HG03064 (cell line): Measurements from ENCODE around the gene MTHFS.
"Not testable (repeated sequence)": the region's sequence is repeated elsewhere in the genome, so short reads cannot be mapped to it uniquely, and the experiment has no call there.

Source experiments
- ATAC-seq: cut with Tn5 transposase; IDR thresholded peaks from one replicate; pipeline ENCODE4 v1.9.1; 2021; ENCODE audit warnings: low read depth; ENCODE audit not compliant: unreplicated experiment

The MTHFS gene

DNA sequence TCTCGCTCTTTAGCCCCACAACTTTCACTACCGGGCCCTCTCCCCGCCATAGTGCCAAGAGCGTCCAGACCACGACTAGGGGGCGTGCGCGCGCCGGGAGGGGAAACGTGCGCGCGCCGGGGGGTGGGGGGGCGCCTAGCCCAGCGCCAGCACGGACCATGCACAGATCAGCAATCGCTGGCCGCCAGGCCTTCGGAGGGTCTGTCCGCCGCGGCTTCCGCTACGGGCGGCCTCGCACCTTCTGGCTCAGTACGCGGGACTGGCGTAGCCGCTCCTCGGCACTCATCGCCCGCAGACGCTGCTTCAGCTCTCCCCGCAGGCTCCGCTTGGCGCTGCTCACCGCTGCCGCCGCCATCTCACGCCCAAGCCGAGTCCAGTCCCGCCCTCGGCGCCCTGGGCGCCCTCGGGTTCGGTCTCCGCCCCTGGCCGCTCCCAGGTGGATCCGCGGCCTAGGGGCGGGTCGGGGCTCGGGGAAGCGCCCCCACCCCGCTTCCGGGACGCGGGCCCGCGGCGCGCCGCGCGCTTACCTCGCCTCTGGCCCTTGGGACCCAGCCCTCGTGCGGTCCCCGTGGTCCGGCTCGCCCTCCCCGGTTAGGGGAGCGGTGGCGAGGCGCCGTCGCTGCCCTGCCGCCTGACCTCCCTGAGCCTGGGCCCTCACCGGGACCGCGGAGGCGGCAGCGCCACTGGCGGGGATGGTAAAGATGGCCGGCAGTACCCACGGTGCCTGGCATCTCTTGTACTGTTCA, at the start of gene MTHFS:
Gene MTHFS (minus strand): TSS at position 381 of the 746 bp plus-strand sequence. CDS start 26 bp downstream, at position 355.
- ATAC-seq = peak; percentile 75

GRCh38 chr15:79944622-79945021, 47.8 kb upstream of the MTHFS start:
- no peak for ATAC-seq

DNA sequence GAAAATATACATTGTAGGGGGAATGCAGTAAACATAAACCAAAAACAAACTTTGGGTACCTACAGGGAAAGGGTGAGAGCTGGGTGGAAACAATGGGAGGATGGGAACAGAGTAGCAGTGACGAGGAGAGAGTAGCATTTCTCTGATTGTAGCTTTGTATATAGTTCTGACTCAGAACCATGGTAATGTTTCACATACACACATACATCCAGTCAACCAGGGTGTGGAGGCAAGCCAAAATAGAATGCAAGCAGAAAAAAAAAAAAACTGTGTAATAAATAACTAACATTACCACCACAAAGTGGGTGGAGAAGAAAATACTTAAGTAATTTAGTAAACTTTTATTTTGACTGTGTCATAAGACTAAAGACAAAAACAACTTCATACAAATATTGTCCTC, 47.0 kb upstream of the MTHFS start:
- ATAC-seq = no peak

- ATAC-seq = no peak
Observed at GRCh38 chr15:79942741-79943481, 46.1 kb upstream of the MTHFS start.

- ATAC-seq = no peak
Observed at GRCh38 chr15:79939399-79939798, 42.6 kb upstream of the MTHFS start.

GRCh38 chr15:79938143-79938542, 41.3 kb upstream of the MTHFS start:
- no peak for ATAC-seq

- not testable (repeated sequence) for ATAC-seq
Observed at GRCh38 chr15:79935556-79936201, 38.9 kb upstream of the MTHFS start.

DNA sequence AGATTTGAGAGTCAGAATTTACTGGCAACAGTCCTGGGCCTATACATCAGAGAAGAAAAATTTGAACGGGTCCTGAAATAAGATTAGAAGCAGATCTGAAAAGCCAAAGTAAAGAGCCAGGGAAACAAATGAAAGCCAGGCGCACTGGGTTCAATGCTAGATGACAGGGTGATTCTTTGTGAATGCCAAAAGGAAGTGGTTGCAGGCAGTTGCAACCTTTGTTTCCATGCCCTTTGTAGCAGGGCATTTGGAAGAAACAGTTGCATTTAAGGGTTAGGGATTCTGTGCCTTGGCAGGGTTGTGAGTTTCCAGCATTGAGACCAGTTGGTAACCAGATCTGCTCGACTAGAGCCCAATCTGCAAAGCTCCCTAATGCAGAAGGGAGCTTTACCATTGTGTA, 36.4 kb upstream of the MTHFS start:
- ATAC-seq = no peak

DNA sequence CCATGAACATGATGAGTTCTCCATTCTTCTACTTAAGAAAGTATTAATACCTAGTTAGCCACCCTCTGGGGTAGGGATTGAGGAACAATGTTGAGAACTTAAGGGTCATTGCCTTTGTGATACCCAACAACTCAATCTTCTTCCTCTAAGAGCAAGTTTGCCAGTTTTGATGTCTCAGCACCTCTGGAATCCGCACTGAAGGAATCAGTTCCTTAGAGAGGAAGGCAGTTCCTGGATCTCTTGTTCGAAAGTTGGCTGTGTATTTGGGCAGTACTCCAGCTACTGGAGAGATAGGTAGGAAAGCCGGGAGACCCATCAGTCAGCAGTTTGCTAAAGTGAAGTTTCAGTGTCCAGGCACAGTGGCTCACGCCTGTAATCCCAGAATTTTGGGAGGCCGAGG, 35.6 kb upstream of the MTHFS start:
- no peak for ATAC-seq

DNA sequence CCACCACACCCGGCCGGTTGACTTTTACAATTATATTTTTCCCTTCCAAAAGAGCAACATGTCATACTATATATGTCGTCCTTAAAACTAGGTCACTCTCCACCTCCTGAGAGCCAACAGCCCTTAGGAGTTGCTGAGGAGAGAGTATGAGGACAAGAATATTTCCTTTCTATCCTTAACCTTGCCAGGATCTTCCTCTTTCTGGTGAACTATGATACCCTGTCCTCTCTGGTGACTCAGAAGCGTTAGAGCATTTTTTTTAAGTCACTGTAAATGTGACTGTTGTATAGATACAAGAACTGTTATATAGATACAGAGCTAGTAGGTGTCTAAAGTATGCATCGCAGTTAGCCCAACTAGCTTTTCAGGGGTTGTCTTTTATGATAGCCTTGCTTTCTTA, 33.7 kb upstream of the MTHFS start:
- no peak for ATAC-seq

DNA sequence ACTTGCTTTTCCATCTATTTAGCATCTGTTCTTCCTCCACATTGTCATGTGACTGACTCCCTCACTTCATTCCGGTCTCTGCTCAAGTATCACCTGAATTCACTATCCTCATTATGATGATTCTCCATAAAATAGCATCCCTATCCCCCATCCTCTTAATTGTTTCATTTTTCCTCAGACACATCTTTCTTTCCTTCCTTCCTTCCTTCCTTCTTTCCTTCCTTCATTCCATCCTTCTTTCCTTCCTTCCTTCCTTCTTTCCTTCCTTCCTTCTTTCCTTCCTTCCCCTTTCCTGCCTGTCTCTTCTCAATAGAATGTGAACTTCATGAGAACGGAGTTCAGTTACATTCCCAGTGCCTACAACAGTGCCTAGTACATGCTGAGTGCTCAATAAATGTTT, 32.6 kb upstream of the MTHFS start:
- ATAC-seq = no peak

DNA sequence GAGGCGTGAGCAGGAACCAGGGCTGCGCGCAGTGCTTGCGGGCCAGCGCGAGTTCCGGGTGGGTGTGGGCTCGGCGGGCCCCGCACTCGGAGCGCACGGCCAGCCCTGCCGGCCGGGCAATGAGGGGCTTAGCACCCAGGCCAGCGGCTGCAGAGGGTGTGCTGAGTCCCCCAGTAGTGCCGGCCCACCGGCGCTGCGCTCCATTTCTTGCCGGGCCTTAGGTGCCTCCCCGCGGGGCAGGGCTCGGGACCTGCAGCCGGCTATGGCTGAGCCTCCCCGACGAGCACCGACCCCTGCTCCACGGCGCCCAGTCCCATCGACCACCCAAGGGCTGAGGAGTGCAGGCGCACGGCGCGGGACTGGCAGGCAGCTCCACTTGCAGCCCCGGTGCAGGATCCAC, 29.3 kb upstream of the MTHFS start:
- not testable (repeated sequence) for ATAC-seq

DNA sequence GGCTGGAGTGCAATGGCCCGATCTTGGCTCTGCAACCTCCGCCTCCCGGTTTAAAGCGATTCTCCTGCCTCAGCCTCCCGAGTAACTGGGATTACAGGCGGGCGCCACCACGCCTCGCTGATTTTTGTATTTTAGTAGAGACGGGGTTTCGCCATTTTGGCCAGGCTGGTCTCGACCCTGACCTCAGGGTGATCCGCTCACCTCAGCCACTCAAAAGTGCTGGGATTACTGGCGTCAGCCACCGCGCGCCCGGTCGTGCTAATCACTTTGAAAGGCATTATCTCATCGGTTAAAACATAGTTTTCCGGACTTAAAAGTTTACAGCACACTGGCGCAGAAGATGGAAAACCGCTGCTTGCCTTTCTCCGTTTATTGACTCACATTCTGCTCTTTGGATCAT, 27.6 kb upstream of the MTHFS start:
- ATAC-seq = no peak

DNA sequence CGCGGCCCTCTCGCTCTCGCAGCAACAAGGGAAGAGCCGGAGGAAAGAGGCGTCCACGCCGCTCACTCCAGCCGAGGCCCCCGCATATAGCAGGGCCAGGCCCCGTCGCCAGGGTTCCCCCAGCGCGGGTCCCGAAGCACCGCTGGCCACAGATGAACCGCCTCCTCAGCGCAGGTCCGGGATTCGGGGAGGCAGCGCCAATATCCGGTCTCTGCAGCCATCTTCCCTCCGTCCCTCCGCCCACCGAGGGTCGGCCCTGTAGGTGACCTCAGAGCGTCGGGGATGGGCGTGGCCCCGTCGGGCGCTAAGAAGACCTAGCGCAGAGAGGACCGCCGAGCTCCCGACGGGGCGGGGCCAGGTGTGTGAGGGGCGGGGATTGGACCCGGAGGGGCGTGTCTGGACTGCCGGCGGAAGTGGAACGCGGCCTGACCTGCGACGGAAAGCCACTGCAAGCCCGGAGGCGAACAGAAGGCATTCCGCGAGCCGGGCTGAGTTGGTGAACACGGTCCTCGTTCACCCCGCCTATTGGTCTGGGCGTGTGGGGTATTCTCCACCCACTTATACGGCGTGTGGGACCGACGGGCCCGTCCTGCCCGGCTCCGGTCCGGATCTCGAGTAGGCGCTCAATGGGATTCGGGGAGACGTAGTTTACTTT, 26.8 kb upstream of the MTHFS start:
- peak; percentile 97 for ATAC-seq

DNA sequence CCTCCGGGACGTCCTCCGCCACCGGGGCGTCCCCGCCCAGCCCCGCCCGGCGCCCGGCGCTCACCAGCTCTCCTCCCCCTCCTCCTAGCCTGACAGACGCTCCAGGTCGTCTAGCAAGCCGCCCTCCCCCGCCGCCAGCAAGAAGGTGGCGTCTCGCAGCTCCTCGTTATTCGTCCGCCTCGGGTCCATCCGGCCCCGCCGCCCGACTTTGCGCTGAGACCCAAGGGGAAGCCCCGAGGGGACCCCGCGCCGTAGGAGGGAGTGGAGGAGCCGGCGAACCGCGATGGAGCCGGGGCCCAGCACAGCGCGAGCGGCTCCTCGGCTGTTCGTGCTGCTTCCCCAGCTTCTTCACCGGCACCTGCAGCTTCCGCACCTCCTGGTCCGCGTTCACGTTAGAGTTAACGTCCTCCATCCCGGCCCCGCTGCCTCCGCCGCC, 26.3 kb upstream of the MTHFS start:
- ATAC-seq = peak; percentile 39

DNA sequence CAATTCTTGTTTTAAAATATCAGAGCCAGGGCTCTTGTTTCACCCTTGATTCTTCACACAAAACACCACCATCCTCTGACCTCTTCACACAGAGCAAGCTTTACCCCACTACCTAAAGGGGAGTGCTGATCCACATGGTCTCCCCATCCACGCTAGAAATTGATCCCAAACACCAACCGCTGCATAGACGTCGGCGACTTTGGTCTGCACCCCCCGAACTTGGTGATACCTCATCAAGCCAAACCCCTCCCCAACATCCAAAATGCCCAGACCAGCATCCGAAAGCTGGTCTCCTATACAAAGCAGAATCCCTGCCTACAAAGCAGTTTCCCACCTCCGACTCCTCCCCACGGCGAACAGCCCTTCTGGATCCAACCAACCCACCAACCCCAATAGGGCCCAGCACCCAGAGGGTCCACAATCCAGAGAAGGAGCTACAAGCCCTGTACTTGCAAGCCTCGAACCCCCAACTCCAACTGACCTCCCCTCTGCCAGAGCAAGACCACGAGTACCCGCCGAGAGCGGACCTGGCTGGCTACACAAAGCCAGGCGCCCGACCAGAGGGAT, 25.8 kb upstream of the MTHFS start:
- no peak for ATAC-seq

GRCh38 chr15:79919749-79920511, 23.1 kb upstream of the MTHFS start:
- no peak for ATAC-seq

DNA sequence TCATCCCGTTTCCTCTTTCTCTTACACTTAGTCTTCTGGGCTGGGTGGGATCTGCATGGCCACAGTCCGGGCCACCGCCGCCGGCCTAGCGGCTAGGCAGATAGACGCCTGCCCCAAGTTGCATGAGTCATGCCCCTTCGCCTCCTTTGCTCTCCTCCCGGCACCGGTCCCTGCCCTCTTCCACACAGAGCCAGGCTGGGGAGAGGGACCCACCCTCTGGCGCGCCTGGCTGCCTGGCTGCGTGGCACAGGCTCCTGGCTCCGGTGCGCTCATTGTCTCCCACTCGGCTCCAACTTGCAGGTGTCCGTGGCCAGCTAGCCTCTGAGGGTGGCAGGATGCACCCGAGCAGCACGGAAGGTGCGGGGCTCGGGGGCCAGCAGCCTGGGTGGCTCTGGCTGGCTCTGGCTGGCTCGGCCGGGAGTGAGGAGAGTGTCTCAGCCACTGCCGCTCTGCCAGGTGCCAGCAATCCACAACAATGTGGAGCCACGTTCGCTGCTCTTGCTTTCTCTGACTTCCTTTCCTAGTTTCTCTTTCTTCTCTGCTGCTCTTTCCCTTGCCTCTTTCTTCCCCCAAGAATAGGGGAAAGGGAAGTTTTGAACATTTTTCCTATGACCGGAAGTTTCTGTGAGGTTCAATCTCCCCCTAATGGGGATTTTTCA, 22.4 kb upstream of the MTHFS start:
- no peak for ATAC-seq

DNA sequence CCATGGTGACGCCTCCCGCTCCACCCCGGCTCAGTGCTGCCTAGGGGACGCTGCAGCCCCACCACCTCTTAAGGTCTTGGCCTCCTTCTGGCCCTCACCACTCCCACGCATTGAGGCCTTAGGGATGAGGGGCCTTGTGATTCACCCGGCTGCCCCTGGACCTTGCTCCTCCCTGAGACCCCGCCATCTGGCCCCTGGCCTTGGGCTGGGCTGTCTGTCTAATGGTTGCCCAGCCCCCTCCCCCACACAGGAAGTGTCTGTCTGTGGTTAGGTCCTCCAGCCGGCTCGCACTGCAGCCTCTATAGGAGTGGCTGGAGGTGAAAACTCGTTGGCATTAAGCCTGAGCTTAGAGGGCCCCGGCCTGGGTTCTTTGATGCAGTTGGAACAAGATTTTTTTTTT, 21.5 kb upstream of the MTHFS start:
- no peak for ATAC-seq
